ENCODE data around the gene TDRD1. TPM values are rescaled to one million over a fixed set of nuclear protein-coding genes. Genes with fewer than 3 reads are reported as not detected.
"Not testable (repeated sequence)": the region's sequence is repeated elsewhere in the genome, so short reads cannot be mapped to it uniquely, and the experiment has no call there.

The TDRD1 gene
- total RNA-seq, 4 donors from 2014 or later = 0.10 TPM; not detected in 3

GRCh38 chr10:114140036-114140435 is 39.1 kb upstream of the TDRD1 start:
- Histone ChIP-seq H3K36me3 (peaks cover 0 to 47% of the 10 kb centered on the region in 2 donors), H3K4me1 (peaks cover 3 to 5% of the 10 kb centered on the region in 2 donors), H3K9me3 (no peaks in the 10 kb centered on the region), H3K4me3 (no peak overlapping the region), H3K27me3 (no peaks in the 10 kb centered on the region), H3K27ac (no peak overlapping the region)
- DNase-seq (no peak), ATAC-seq (no peak)
- TF ChIP-seq CTCF (IDR thresholded peaks at IDR 0.05 in 4 of 5, conservative IDR thresholded peaks at IDR 0.05 in 1 of 5) (no peak), POLR2A (IDR thresholded peaks at IDR 0.05) (no peak)
- in situ Hi-C loops (cut with MboI; ENCODE audit: low sequenced_read_pairs in 4 of 4) (no loop called here), intact Hi-C loops (cut with DNase I; ENCODE audit: low total_unique reads) (no loop called here)

- H3K27me3 ChIP-seq; H3K9me3 ChIP-seq; H3K4me3 ChIP-seq; H3K4me1 ChIP-seq; DNase-seq; in situ Hi-C loops (cut with MboI; ENCODE audit: low sequenced_read_pairs in 4 of 4); ATAC-seq; intact Hi-C loops (cut with DNase I; ENCODE audit: low total_unique reads); H3K27ac ChIP-seq: not testable (repeated sequence)
- peaks cover 0 to 39% of the 10 kb centered on the region in 2 donors for H3K36me3 ChIP-seq
These were observed 38.3 kb upstream of the TDRD1 start for GRCh38 chr10:114140827-114141226.

GRCh38 chr10:114142018-114142417 is 37.1 kb upstream of the TDRD1 start:
- in situ Hi-C loops (cut with MboI; ENCODE audit: low sequenced_read_pairs in 4 of 4) = no loop called here
- intact Hi-C loops (cut with DNase I; ENCODE audit: low total_unique reads) = no loop called here
- Histone ChIP-seq H3K36me3 (peaks cover 0 to 27% of the 10 kb centered on the region in 2 donors), H3K27ac (peak overlapping the region in 3 of 4 donors; percentile 43 to 63 (median 61)), H3K4me1 (peaks cover 3 to 5% of the 10 kb centered on the region in 2 donors), H3K9me3 (no peaks in the 10 kb centered on the region), H3K4me3 (no peak overlapping the region), H3K27me3 (no peaks in the 10 kb centered on the region)
- DNase-seq (peak; percentile 19 to 40), ATAC-seq (peak; percentile 99 to 100)
- TF ChIP-seq CTCF (IDR thresholded peaks at IDR 0.05 in 4 of 5, conservative IDR thresholded peaks at IDR 0.05 in 1 of 5) (no peak), POLR2A (IDR thresholded peaks at IDR 0.05) (no peak)

GRCh38 chr10:114143160-114143559 is 36.0 kb upstream of the TDRD1 start:
- Histone ChIP-seq H3K4me1 (peaks cover 3 to 5% of the 10 kb centered on the region in 2 donors), H3K36me3 (peaks cover 0 to 37% of the 10 kb centered on the region in 2 donors), H3K9me3 (no peaks in the 10 kb centered on the region), H3K27ac (no peak overlapping the region), H3K27me3 (no peaks in the 10 kb centered on the region), H3K4me3 (no peak overlapping the region)
- ATAC-seq = no peak
- in situ Hi-C loops (cut with MboI; ENCODE audit: low sequenced_read_pairs in 4 of 4) (no loop called here), intact Hi-C loops (cut with DNase I; ENCODE audit: low total_unique reads) (no loop called here)
- no peak for TF ChIP-seq POLR2A (IDR thresholded peaks at IDR 0.05)
- TF ChIP-seq CTCF (IDR thresholded peaks at IDR 0.05 in 4 of 5, conservative IDR thresholded peaks at IDR 0.05 in 1 of 5) = no peak
- DNase-seq = no peak

- DNase-seq; H3K4me3 ChIP-seq; in situ Hi-C loops (cut with MboI; ENCODE audit: low sequenced_read_pairs in 4 of 4); H3K4me1 ChIP-seq; ATAC-seq; intact Hi-C loops (cut with DNase I; ENCODE audit: low total_unique reads); H3K27ac ChIP-seq; H3K27me3 ChIP-seq; H3K9me3 ChIP-seq: not testable (repeated sequence)
- peaks cover 0 to 33% of the 10 kb centered on the region in 2 donors for H3K36me3 ChIP-seq
These were observed 29.7 kb upstream of the TDRD1 start for GRCh38 chr10:114149476-114149875.

- DNase-seq (peak in 1 of 2 donors; percentile 31), ATAC-seq (peak; percentile 83 to 98)
- Histone ChIP-seq H3K27ac (no peak overlapping the region), H3K4me3 (no peak overlapping the region), H3K27me3 (no peaks in the 10 kb centered on the region), H3K9me3 (no peaks in the 10 kb centered on the region), H3K36me3 (peaks cover 0 to 36% of the 10 kb centered on the region in 2 donors), H3K4me1 (no peaks in the 10 kb centered on the region)
- TF ChIP-seq POLR2A (IDR thresholded peaks at IDR 0.05) (no peak), CTCF (IDR thresholded peaks at IDR 0.05 in 4 of 5, conservative IDR thresholded peaks at IDR 0.05 in 1 of 5) (no peak)
- intact Hi-C loops (cut with DNase I; ENCODE audit: low total_unique reads) (no loop called here), in situ Hi-C loops (cut with MboI; ENCODE audit: low sequenced_read_pairs in 4 of 4) (no loop called here)
These were observed 27.7 kb upstream of the TDRD1 start for GRCh38 chr10:114151486-114151885.

Measured in gastrocnemius medialis (tissue), 4 donors.